Hematopoietic multipotent progenitor cell treated with erythropoietin and hydrocortisone succinate and interleukin-3 and kit ligand, for 4 days (in vitro differentiated cells): Measurements from ENCODE around the gene VCPKMT.

Source experiments
- DNase-seq: peaks from one replicate; pipeline ENCODE4 v3.0.0-alpha.2; 2015

Gene VCPKMT

DNA sequence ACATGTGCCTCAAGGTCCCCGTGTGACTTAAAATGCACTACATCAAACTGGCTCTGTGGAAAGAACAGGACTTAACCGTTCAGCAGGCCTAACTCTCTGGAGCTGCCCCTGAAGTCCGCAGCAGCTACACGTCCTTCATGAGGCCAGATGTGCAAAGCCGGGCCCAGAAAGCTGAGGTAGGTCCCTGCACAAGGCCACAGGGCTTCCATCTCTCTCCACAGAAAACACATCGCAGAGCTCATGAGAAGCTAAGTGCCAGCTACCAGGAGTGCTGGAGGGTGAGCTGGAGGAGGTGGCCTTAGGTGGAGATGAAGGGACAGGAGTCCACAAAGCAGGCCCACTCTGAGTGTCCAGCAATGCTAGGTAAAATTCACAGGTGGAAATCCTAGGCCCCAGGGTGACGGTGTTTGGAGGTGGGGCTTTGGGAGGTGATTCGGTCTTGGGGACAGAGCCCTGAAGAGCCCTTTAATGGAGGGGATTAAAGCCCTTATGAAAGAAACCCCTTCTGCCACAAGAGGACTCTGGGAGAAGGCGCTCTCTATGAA is 52.4 kb downstream of the VCPKMT start:
- no peak for DNase-seq

DNA sequence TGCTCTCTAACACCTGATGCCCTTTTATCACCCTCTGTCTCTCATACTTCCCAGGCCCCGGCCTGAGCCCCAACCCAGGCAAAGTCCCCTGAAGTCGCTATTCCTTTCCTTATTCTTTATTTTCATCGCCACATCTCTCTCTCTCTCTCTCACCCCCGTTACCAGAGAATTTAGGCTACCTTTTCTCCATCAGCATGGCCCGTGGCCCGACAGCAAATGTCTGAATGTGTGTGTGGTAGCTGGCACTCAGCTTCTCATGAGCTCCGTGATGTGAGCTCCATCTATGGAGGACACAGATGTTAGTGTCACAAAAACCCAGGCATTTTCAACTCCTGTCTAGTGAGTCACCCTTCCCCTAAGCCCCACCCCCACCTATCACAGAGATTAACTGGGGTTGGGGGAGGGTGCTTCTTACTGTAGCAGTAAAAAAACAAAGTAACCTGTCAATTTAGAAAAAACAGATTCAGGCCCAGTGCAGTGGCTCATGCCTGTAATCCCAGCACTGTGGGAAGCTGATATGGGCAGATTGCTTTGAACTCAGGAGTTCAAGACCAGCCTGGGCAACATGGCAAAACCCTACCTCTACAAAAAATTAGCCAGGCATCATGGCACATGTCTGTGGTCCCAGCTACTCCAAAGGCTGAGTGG is 53.8 kb downstream of the VCPKMT start:
- peak; percentile 81 for DNase-seq

DNA sequence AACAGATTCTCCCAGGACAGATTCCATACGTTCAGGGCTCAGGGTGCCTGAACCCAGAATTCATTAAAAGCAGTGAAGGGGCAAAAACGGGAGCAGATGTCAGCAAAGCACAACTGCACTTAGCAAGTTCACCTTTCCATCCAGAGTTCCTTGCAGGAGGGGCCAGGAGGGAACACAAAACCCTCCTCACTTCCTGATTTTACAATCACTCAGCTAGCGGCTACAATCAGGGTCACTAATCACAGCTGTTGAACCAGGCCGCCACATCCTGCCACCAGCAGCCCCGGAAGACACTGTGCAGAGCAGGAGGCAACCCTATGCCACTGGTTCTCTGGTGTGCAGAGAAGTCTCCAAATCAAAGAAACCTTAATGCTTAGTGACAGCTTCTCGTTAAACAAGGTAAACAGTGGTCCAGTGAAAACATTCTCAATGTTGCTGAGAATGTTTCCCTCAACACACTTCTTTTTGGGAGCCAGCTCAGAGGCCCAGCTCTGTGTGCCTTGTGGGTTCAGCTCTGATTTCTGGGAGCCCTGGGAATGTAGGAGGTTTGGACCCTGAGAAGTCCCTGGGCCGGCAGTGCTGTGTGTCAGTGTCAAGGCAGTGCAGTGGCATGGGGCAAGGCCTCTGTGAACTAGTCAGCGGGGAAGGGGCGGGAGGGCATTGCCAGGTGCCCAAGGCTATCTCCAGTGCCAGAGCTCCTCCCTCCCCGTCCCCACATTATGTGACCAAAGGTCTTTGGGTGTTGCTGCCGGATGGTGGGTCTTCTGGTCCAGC is 54.5 kb downstream of the VCPKMT start:
- peak; percentile 91 for DNase-seq

DNA sequence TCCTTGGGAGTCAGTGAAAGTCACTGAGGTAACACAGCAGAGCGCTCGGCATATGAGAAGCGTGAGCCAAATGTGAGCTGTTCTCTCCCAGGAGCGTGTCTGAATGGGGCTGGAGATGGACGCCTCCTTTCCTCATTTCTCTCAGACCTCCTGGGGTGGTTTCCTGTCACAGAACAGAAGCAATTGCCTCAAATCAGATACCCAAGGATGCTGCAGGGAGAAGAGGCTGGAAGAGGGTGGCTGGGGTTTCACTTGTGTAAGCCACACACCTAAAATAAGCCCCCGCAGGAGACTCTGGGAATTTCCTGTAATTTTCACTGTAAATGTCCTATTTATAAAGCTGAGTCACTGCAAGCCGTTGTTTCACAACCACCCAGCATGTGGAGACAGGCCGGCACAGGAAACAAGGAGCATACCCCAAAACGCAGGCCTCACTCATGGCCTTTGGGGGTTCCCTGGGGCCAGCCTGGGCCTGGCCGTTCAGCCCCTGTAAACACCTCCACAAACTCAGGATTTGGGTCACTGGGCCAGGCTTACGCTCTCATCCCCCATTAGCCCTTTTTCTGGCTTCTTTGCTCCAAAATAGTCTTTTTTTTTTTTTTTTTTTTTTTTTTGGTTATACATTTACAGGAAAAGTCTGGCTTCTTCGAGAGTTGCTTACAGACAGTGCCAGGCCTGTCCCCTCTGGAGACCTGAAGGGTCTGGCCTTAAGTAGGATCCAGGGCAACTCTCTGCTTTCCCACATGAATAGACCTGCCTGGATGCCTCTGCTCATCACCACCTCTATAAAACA is 55.3 kb downstream of the VCPKMT start:
- peak; percentile 86 for DNase-seq

DNA sequence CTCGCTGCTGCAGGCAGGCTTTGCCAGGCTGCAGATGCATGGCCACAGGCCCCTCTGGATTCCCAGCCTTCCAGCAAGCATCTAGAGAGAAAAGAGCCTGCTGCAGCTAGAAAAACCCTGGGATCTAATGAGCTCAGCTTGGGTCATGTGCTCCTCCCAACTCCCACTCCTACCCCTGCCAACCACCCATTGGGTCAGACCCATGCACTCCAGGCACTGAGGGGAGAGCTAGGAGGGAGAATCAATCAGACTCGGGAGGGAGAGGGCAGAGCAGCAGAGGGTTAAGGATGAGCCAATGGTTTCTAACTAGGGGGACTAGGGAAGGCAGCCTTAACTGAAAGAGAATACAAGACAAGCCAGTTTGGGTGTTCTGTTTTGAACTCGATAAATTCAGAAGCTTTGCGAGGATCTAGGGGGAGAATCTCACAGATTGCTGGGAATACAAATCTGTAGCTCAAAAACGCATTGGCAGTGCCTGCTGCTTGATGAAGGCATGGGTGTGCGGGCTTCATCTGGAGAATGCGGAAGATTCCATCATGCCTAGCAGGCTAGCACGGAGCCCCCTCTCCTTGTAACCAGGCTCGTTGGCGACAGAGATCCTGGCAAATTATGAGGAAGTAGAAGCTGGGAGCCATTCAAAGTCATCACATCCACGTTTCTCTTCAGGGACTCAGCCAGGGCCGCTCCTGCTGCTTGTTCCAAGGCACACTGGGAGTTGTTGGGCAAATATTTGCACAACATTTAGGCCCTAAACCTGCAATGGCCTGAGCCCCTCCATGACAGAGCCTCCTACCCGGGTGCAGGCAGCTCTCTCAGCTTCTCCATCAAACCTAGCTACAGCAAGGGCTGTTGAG is 56.4 kb downstream of the VCPKMT start:
- no peak for DNase-seq
